Activated CD8-positive, alpha-beta T cell treated with anti-CD3 and anti-CD28 coated beads for 36 hours (primary cell): ENCODE results near the gene HOXD10. TPM values are rescaled to one million over a fixed set of nuclear protein-coding genes. Genes with fewer than 3 reads are reported as not detected.

Experiments
- ATAC-seq: fragments of 200-7000 bp; cut with Tn5 transposase; one replicate; pipeline ENCODE4 v1.10.0; 2021; ENCODE audit warnings: mild to moderate bottlenecking, moderate library complexity
- CTCF ChIA-PET: fragments of 350-600 bp; sonication (Branson Sonifier 250); formaldehyde crosslinking; loops from one replicate; lab custom pipeline; 2021; ENCODE audit warnings: antibody characterized with exemption; lab: Charles Lee
- POLR2A ChIA-PET: fragments of 350-600 bp; sonication (Branson Sonifier 250); formaldehyde crosslinking; loops from one replicate; lab custom pipeline; 2021; ENCODE audit warnings: antibody characterized with exemption; lab: Charles Lee
- DNase-seq: peaks from one replicate; pipeline ENCODE4 v3.0.0-alpha.2; 2020
- H3K27ac Mint-ChIP-seq: one replicate; pipeline ENCODE4 v1.8.0; 2021; ENCODE audit warnings: mild to moderate bottlenecking, mixed read lengths
- H3K27me3 Mint-ChIP-seq: one replicate; pipeline ENCODE4 v1.8.0; 2021; ENCODE audit warnings: mixed read lengths
- H3K36me3 Mint-ChIP-seq: one replicate; pipeline ENCODE4 v1.8.0; 2021; ENCODE audit warnings: low read depth, mixed read lengths
- H3K4me1 Mint-ChIP-seq: one replicate; pipeline ENCODE4 v1.8.0; 2021; ENCODE audit warnings: low read depth, mixed read lengths
- H3K4me3 Mint-ChIP-seq: one replicate; pipeline ENCODE4 v1.8.0; 2021; ENCODE audit warnings: mild to moderate bottlenecking, moderate library complexity, mixed read lengths
- H3K9me3 Mint-ChIP-seq: one replicate; pipeline ENCODE4 v1.8.0; 2021; ENCODE audit warnings: mixed read lengths
- CTCF ChIP-seq: fragments of 200-600 bp; IDR thresholded peaks from one replicate; pipeline ENCODE4 v1.8.0; 2022; ENCODE audit warnings: antibody characterized with exemption, mild to moderate bottlenecking
- intact Hi-C: fragments of 100-400 bp; cut with micrococcal nuclease; formaldehyde crosslinking; loops from one replicate; pipeline ENCODE4 v1.10.0; 2022
- total RNA-seq, 2 experiments: library from RNA; stranded (reverse); gene quantifications; one replicate each; pipeline ENCODE4 v1.2.3, GENCODE V29; 2021

Gene HOXD10
- total RNA-seq, 2 experiments from 2014 or later: not detected

GRCh38 chr2:176114120-176114929 lies 2.3 kb upstream of the HOXD10 start:
- DNase-seq: no peak
- Mint-ChIP-seq H3K27me3 (peaks cover 89% of the 10 kb centered on the region), H3K4me1 (peaks cover 8% of the 10 kb centered on the region), H3K4me3 (no peak overlapping the region), H3K36me3 (peaks cover 1% of the 10 kb centered on the region), H3K27ac (no peak overlapping the region), H3K9me3 (peaks cover 6% of the 10 kb centered on the region)
- no peak for ATAC-seq
- intact Hi-C loops: no loop called here
- no peak for TF ChIP-seq CTCF
- CTCF ChIA-PET: interaction anchor here (0.7 to 5.2 kb wide), 4 partner anchors 9 to 16 kb away, joined by 3 to 28 read pairs (median 4); no protein-coding TSS in a partner anchor
- POLR2A ChIA-PET: interaction anchor here (0.6 to 0.8 kb wide), 2 partner anchors 14 to 80 kb away, joined by 3 read pairs; no protein-coding TSS in a partner anchor

GRCh38 chr2:176114930-176115625 lies 1.5 kb upstream of the HOXD10 start:
- Mint-ChIP-seq H3K27ac (no peak overlapping the region), H3K4me1 (peaks cover 7% of the 10 kb centered on the region), H3K4me3 (no peak overlapping the region), H3K27me3 (peaks cover 88% of the 10 kb centered on the region), H3K9me3 (peaks cover 6% of the 10 kb centered on the region), H3K36me3 (no peaks in the 10 kb centered on the region)
- intact Hi-C loops: no loop called here
- ChIA-PET CTCF (interaction anchor here (1.3 to 5.2 kb wide), 2 partner anchors 12 to 16 kb away, joined by 3 to 28 read pairs; no protein-coding TSS in a partner anchor), POLR2A (interaction anchor here (0.6 to 0.8 kb wide), 2 partner anchors 14 to 79 kb away, joined by 3 read pairs; no protein-coding TSS in a partner anchor)
- DNase-seq: no peak
- TF ChIP-seq CTCF: no peak
- ATAC-seq: no peak

GRCh38 chr2:176117162-176117822 lies 714 bp downstream of the HOXD10 start:
- H3K27me3 Mint-ChIP-seq: peaks cover 82% of the 10 kb centered on the region
- peaks cover 4% of the 10 kb centered on the region for H3K4me1 Mint-ChIP-seq
- H3K27ac Mint-ChIP-seq: no peak overlapping the region
- TF ChIP-seq CTCF: no peak
- no peak overlapping the region for H3K4me3 Mint-ChIP-seq
- intact Hi-C loops: no loop called here
- no peaks in the 10 kb centered on the region for H3K36me3 Mint-ChIP-seq
- DNase-seq: no peak
- ChIA-PET CTCF (interaction anchor here (1.0 to 5.2 kb wide), 2 partner anchors 9 to 1031 kb away, joined by 3 to 28 read pairs; no protein-coding TSS in a partner anchor), POLR2A (no interaction called here)
- H3K9me3 Mint-ChIP-seq: peaks cover 6% of the 10 kb centered on the region
- ATAC-seq: no peak

- H3K9me3 Mint-ChIP-seq: peaks cover 6% of the 10 kb centered on the region
- ChIA-PET CTCF (interaction anchor here (1.0 to 5.2 kb wide), 3 partner anchors 9 to 1031 kb away, joined by 3 to 28 read pairs (median 3); no protein-coding TSS in a partner anchor), POLR2A (no interaction called here)
- peaks cover 5% of the 10 kb centered on the region for H3K4me1 Mint-ChIP-seq
- TF ChIP-seq CTCF: no peak
- ATAC-seq (no peak), DNase-seq (no peak)
- intact Hi-C loops: no loop called here
- no peak overlapping the region for H3K4me3 Mint-ChIP-seq
- no peaks in the 10 kb centered on the region for H3K36me3 Mint-ChIP-seq
- no peak overlapping the region for H3K27ac Mint-ChIP-seq
- peaks cover 79% of the 10 kb centered on the region for H3K27me3 Mint-ChIP-seq
These were observed 1.3 kb downstream of the HOXD10 start for GRCh38 chr2:176117823-176118371.
